Liver (tissue), 9 donors: Measurements from ENCODE around the gene MMP28. TPM values are rescaled to one million over a fixed set of nuclear protein-coding genes. Genes with fewer than 3 reads are reported as not detected.
A peak's percentile ranks its signal among the peaks of the same experiment; 100 is the strongest.

Experiments used
- DNase-seq: peaks from one replicate; pipeline ENCODE4 v3.0.0-alpha.2; 2017; ENCODE audit warnings: low spot score
- H3K27ac ChIP-seq, 2 donors: one replicate each; pipeline ENCODE4 v1.7.0; 2013; ENCODE audit warnings: inconsistent platforms in 2 of 2, low read length in 2 of 2, control low read depth in 1 of 2, low read depth in 1 of 2, mild to moderate bottlenecking in 1 of 2
- H3K27me3 ChIP-seq, 4 donors: one replicate each; pipeline versions ENCODE4 v1.6.1 to v1.7.0; 2013; ENCODE audit warnings: low read length in 3 of 4, inconsistent platforms in 1 of 4, mild to moderate bottlenecking in 1 of 4, moderate library complexity in 1 of 4; ENCODE audit not compliant: control insufficient read depth in 4 of 4, insufficient read depth in 4 of 4
- H3K36me3 ChIP-seq, 4 donors: one replicate each; pipeline versions ENCODE4 v1.6.1 to v1.7.0; 2013; ENCODE audit warnings: low read length in 3 of 4, mild to moderate bottlenecking in 3 of 4, low read depth in 1 of 4, moderate library complexity in 1 of 4; ENCODE audit not compliant: control insufficient read depth in 4 of 4, insufficient read depth in 3 of 4
- H3K4me1 ChIP-seq, 4 donors: one replicate each; pipeline versions ENCODE4 v1.6.1 to v1.7.0; 2013; ENCODE audit warnings: low read length in 3 of 4, mild to moderate bottlenecking in 3 of 4, moderate library complexity in 1 of 4; ENCODE audit not compliant: control insufficient read depth in 4 of 4, insufficient read depth in 4 of 4
- H3K4me3 ChIP-seq, 3 donors: one replicate each; pipeline versions ENCODE4 v1.6.1 to v1.7.0; 2013; ENCODE audit warnings: low read length in 3 of 3, control low read depth in 1 of 3, low read depth in 1 of 3, mild to moderate bottlenecking in 1 of 3
- H3K9ac ChIP-seq, 2 donors: one replicate each; pipeline ENCODE4 v1.7.0; 2013; ENCODE audit warnings: low read length in 2 of 2, mild to moderate bottlenecking in 2 of 2, moderate library complexity in 2 of 2, control low read depth in 1 of 2, low read depth in 1 of 2
- H3K9me3 ChIP-seq, 4 donors: one replicate each; pipeline versions ENCODE4 v1.6.1 to v1.7.0; 2013; ENCODE audit warnings: low read length in 3 of 4; ENCODE audit not compliant: control insufficient read depth in 4 of 4
- CTCF ChIP-seq: fragments of 150-350 bp; IDR thresholded peaks from 2 replicates; pipeline ENCODE4 v1.5.1; 2017; ENCODE audit warnings: improper control_type of control experiment, low read depth, low read length; ENCODE audit not compliant: missing input control
- FOXA1 ChIP-seq: IDR thresholded peaks from 2 replicates; pipeline ENCODE4 v1.6.1; 2016; ENCODE audit warnings: antibody characterized with exemption
- FOXA2 ChIP-seq: IDR thresholded peaks from 2 replicates; pipeline ENCODE4 v1.6.1; 2016; ENCODE audit warnings: antibody characterized with exemption
- GABPA ChIP-seq, 2 donors: IDR thresholded peaks in 1 of 2; conservative IDR thresholded peaks in 1 of 2; 2 replicates each; pipeline ENCODE4 v1.6.1; 2016; ENCODE audit warnings: antibody characterized with exemption in 2 of 2, mild to moderate bottlenecking in 1 of 2, moderate library complexity in 1 of 2
- HNF4A ChIP-seq, 2 donors: conservative IDR thresholded peaks; 2 replicates each; pipeline ENCODE4 v1.6.1; 2016; ENCODE audit warnings: antibody characterized with exemption in 2 of 2, mild to moderate bottlenecking in 2 of 2
- HNF4G ChIP-seq: IDR thresholded peaks from 2 replicates; pipeline ENCODE4 v1.6.1; 2016; ENCODE audit warnings: antibody characterized with exemption
- JUND ChIP-seq, 2 donors: IDR thresholded peaks; 2 replicates each; pipeline ENCODE4 v1.6.1; 2016; ENCODE audit warnings: antibody characterized with exemption in 2 of 2
- NR2F2 ChIP-seq: IDR thresholded peaks from 2 replicates; pipeline ENCODE4 v1.6.1; 2016; ENCODE audit warnings: antibody characterized with exemption
- RAD21 ChIP-seq, 2 donors: IDR thresholded peaks; 2 replicates each; pipeline ENCODE4 v1.6.1; 2016; ENCODE audit warnings: antibody characterized with exemption in 2 of 2, mild to moderate bottlenecking in 2 of 2
- REST ChIP-seq: IDR thresholded peaks from 2 replicates; pipeline ENCODE4 v1.6.1; 2016; ENCODE audit warnings: antibody characterized with exemption, mild to moderate bottlenecking
- RXRA ChIP-seq, 2 donors: IDR thresholded peaks; 2 replicates each; pipeline ENCODE4 v1.6.1; 2017 to 2018; ENCODE audit warnings: antibody characterized with exemption in 2 of 2, mild to moderate bottlenecking in 1 of 2
- SP1 ChIP-seq: IDR thresholded peaks from 2 replicates; pipeline ENCODE4 v1.6.1; 2018; ENCODE audit warnings: antibody characterized with exemption, mild to moderate bottlenecking
- TAF1 ChIP-seq: conservative IDR thresholded peaks from 2 replicates; pipeline ENCODE4 v1.6.1; 2016; ENCODE audit warnings: antibody characterized with exemption, mild to moderate bottlenecking
- YY1 ChIP-seq: IDR thresholded peaks from 2 replicates; pipeline ENCODE4 v1.6.1; 2016; ENCODE audit warnings: antibody characterized with exemption, mild to moderate bottlenecking
- WGBS: extraction: QIAGEN DNeasy Blood & Tissue Kit; methylation state at CpG from one replicate; pipeline ENCODE4 v1.1.7; 2013; 5-methylcytosine and 5-hydroxymethylcytosine counted together
- polyA plus RNA-seq, 2 donors: library from polyadenylated mRNA; stranded (reverse) in 1 of 2; unstranded in 1 of 2; fragments of 200-250 nt in 1 of 2; fragments of >200 nt in 1 of 2; fragmentation: Nextera tagmentation in 1 of 2; extraction: Ambion mirVana in 1 of 2; gene quantifications; one replicate each; pipeline versions ENCODE4 v1.2.1 to v1.2.3, GENCODE V29; 2013 to 2015
- total RNA-seq, 2 donors: library from RNA; depleted of rRNA; stranded (reverse); fragments of >200 nt; gene quantifications; one replicate each; pipeline ENCODE4 v1.2.3, GENCODE V29; 2014
- donor health status: healthy.
- donor health status: healthy.
- donor health status: healthy.
- donor health status: healthy.
- donor health status: healthy.

MMP28 gene
- total and polyA plus RNA-seq, 4 donors, result 0.14 to 0.75 (median 0.44) TPM

GRCh38 chr17:35742896-35743477 is 52.5 kb downstream of the MMP28 start:
- DNase-seq, result no peak
- Histone ChIP-seq H3K9ac (no peak overlapping the region), H3K4me3 (no peak overlapping the region), H3K4me1 (peaks cover 2 to 13% (median 5%) of the 10 kb centered on the region in 4 donors), H3K27me3 (peaks cover 0 to 5% (median 3%) of the 10 kb centered on the region in 4 donors), H3K27ac (no peak overlapping the region), H3K9me3 (no peaks in the 10 kb centered on the region), H3K36me3 (no peaks in the 10 kb centered on the region)
- TF ChIP-seq HNF4G (no peak), CTCF (no peak), FOXA2 (no peak), JUND (IDR thresholded peaks at IDR 0.05) (no peak), GABPA (IDR thresholded peaks at IDR 0.05 in 1 of 2, conservative IDR thresholded peaks at IDR 0.05 in 1 of 2) (no peak)
- 75% methylated on average over 7 of the region's 7 CpGs for WGBS

- no peak for DNase-seq
- peaks cover 2 to 11% (median 5%) of the 10 kb centered on the region in 4 donors for H3K4me1 ChIP-seq
- WGBS, result 77% methylated on average over 7 of the region's 7 CpGs
Observed at GRCh38 chr17:35742496-35742895, 52.9 kb downstream of the MMP28 start.

GRCh38 chr17:35740997-35741931 is 54.2 kb downstream of the MMP28 start:
- no peaks in the 10 kb centered on the region for H3K9me3 ChIP-seq
- DNase-seq, result no peak
- H3K4me1 ChIP-seq, result peaks cover 2 to 9% (median 5%) of the 10 kb centered on the region in 4 donors
- no peaks in the 10 kb centered on the region for H3K36me3 ChIP-seq
- peak overlapping the region in 1 of 3 donors; percentile 24 for H3K4me3 ChIP-seq
- no peak overlapping the region for H3K9ac ChIP-seq
- H3K27ac ChIP-seq, result no peak overlapping the region
- peaks cover 0 to 5% (median 3%) of the 10 kb centered on the region in 4 donors for H3K27me3 ChIP-seq
- WGBS, result 22% methylated on average over 73 of the region's 73 CpGs
- TF ChIP-seq RXRA (IDR thresholded peaks at IDR 0.05) (no peak), SP1 (no peak), RAD21 (IDR thresholded peaks at IDR 0.05) (no peak), NR2F2 (no peak), FOXA1 (no peak), FOXA2 (no peak), REST (no peak), TAF1 (no peak)

More at GRCh38 chr17:35742496-35742895, 52.9 kb downstream of the MMP28 start:
- Histone ChIP-seq H3K9me3 (no peaks in the 10 kb centered on the region), H3K36me3 (no peaks in the 10 kb centered on the region), H3K27ac (no peak overlapping the region), H3K27me3 (peaks cover 0 to 5% (median 3%) of the 10 kb centered on the region in 4 donors), H3K4me3 (no peak overlapping the region), H3K9ac (no peak overlapping the region)
- TF ChIP-seq SP1, result no peak
- TF ChIP-seq CTCF, result no peak
- no peak for TF ChIP-seq YY1
- no peak for TF ChIP-seq HNF4G
- TF ChIP-seq FOXA1, result no peak
- TF ChIP-seq HNF4A (conservative IDR thresholded peaks at IDR 0.05), result no peak
